Pons (tissue), 1 donor: ENCODE data around the gene OR5M8.

Experiments
- DNase-seq: peaks from one replicate; pipeline ENCODE4 v3.0.0-alpha.2; 2016; ENCODE audit warnings: low spot score

Gene OR5M8

GRCh38 chr11:56491270-56491669 is at the start of gene OR5M8:
OR5M8 (minus strand) TSS chr11:56491370; CDS start chr11:56491370, 0 bp downstream.
- DNase-seq = no peak

GRCh38 chr11:56533054-56533740 is 42.0 kb upstream of the OR5M8 start:
- DNase-seq = no peak

GRCh38 chr11:56531856-56532255 is 40.7 kb upstream of the OR5M8 start:
- DNase-seq = no peak

GRCh38 chr11:56522008-56522407 is 30.8 kb upstream of the OR5M8 start:
- DNase-seq = no peak

- no peak for DNase-seq
These were observed 22.1 kb upstream of the OR5M8 start for GRCh38 chr11:56513280-56513679.

GRCh38 chr11:56509439-56509838 is 18.3 kb upstream of the OR5M8 start:
- no peak for DNase-seq

- no peak for DNase-seq
These were observed 5.8 kb upstream of the OR5M8 start for GRCh38 chr11:56497010-56497409.

GRCh38 chr11:56495117-56495516 is 3.9 kb upstream of the OR5M8 start:
- DNase-seq = no peak

- no peak for DNase-seq
These were observed 4.4 kb downstream of the OR5M8 start for GRCh38 chr11:56486801-56487200.

GRCh38 chr11:56474729-56475235 is 16.4 kb downstream of the OR5M8 start:
- no peak for DNase-seq

GRCh38 chr11:56473252-56473651 is 17.9 kb downstream of the OR5M8 start, which contains the start of gene OR5M3:
OR5M3 (minus strand) TSS chr11:56473352; CDS start chr11:56470497, 2,855 bp downstream.
- DNase-seq = no peak

GRCh38 chr11:56457076-56457475 is 34.1 kb downstream of the OR5M8 start:
- DNase-seq = no peak

- no peak for DNase-seq
These were observed 37.6 kb downstream of the OR5M8 start for GRCh38 chr11:56453521-56453920.
